H9 (cell line): ENCODE results near the gene SLK. TPM values are rescaled to one million over a fixed set of nuclear protein-coding genes. Genes with fewer than 3 reads are reported as not detected.

Source experiments
- DNase-seq: peaks from one replicate; pipeline ENCODE4 v3.0.0-alpha.2; 2017
- H2AFZ ChIP-seq: one replicate; pipeline ENCODE4 v1.6.1; 2013; ENCODE audit warnings: mild to moderate bottlenecking, low read length, control low read depth, moderate library complexity
- H2AK5ac ChIP-seq: 2 replicates; pipeline ENCODE4 v1.6.1; 2013; ENCODE audit warnings: low read length, control low read depth, mixed read lengths; ENCODE audit not compliant: insufficient read length
- H2BK120ac ChIP-seq: one replicate; pipeline ENCODE4 v1.6.1; 2013; ENCODE audit warnings: low read depth, mild to moderate bottlenecking, low read length, control low read depth, inconsistent platforms; ENCODE audit not compliant: poor library complexity, severe bottlenecking
- H2BK12ac ChIP-seq: 2 replicates; pipeline ENCODE4 v1.6.1; 2013; ENCODE audit warnings: low read length, control low read depth, mixed read lengths, low read depth; ENCODE audit not compliant: insufficient read length
- H2BK15ac ChIP-seq: 2 replicates; pipeline ENCODE4 v1.6.1; 2013; ENCODE audit warnings: low read depth, low read length, control low read depth
- H2BK20ac ChIP-seq: one replicate; pipeline ENCODE4 v1.6.1; 2013; ENCODE audit warnings: low read depth, mild to moderate bottlenecking, low read length, control low read depth, inconsistent platforms; ENCODE audit not compliant: poor library complexity, severe bottlenecking
- H2BK5ac ChIP-seq: 2 replicates; pipeline ENCODE4 v1.6.1; 2013; ENCODE audit warnings: low read length, control low read depth, mixed read lengths; ENCODE audit not compliant: insufficient read length
- H3K14ac ChIP-seq: 2 replicates; pipeline ENCODE4 v1.6.1; 2013; ENCODE audit warnings: low read length, control low read depth; ENCODE audit not compliant: insufficient read depth
- H3K18ac ChIP-seq: 2 replicates; pipeline ENCODE4 v1.6.1; 2013; ENCODE audit warnings: low read depth, mild to moderate bottlenecking, mixed read lengths, low read length, control low read depth; ENCODE audit not compliant: insufficient read length
- H3K23ac ChIP-seq: 2 replicates; pipeline ENCODE4 v1.6.1; 2013; ENCODE audit warnings: low read length, control low read depth, mixed read lengths, low read depth; ENCODE audit not compliant: insufficient read length
- H3K23me2 ChIP-seq: 2 replicates; pipeline ENCODE4 v1.6.1; 2013; ENCODE audit warnings: low read depth, mild to moderate bottlenecking, mixed read lengths, low read length, control low read depth; ENCODE audit not compliant: insufficient read length, poor library complexity, severe bottlenecking
- H3K27ac ChIP-seq: 2 replicates; pipeline ENCODE4 v1.5.1; 2013; ENCODE audit warnings: low read length, control low read depth, mixed read lengths, low read depth; ENCODE audit not compliant: insufficient read length
- H3K27me3 ChIP-seq: 2 replicates; pipeline ENCODE4 v1.6.1; 2013; ENCODE audit warnings: low read length, control low read depth, inconsistent platforms; ENCODE audit not compliant: insufficient read depth
- H3K4ac ChIP-seq: 2 replicates; pipeline ENCODE4 v1.6.1; 2013; ENCODE audit warnings: low read depth, mild to moderate bottlenecking, control low read depth, inconsistent platforms, low read length, moderate library complexity
- H3K4me1 ChIP-seq: 2 replicates; pipeline ENCODE4 v1.6.1; 2013; ENCODE audit warnings: low read length, control low read depth, inconsistent platforms; ENCODE audit not compliant: insufficient read depth
- H3K4me2 ChIP-seq: 2 replicates; pipeline ENCODE4 v1.6.1; 2013; ENCODE audit warnings: low read length, control low read depth, mixed read lengths; ENCODE audit not compliant: insufficient read length, insufficient read depth
- H3K56ac ChIP-seq: 2 replicates; pipeline ENCODE4 v1.6.1; 2013; ENCODE audit warnings: low read depth, mild to moderate bottlenecking, mixed read lengths, low read length, control low read depth; ENCODE audit not compliant: insufficient read length
- H3K79me1 ChIP-seq: 2 replicates; pipeline ENCODE4 v1.6.1; 2013; ENCODE audit warnings: low read depth, mild to moderate bottlenecking, moderate library complexity, low read length, control low read depth, inconsistent platforms; ENCODE audit not compliant: insufficient read depth, poor library complexity, severe bottlenecking
- H3K79me2 ChIP-seq: 2 replicates; pipeline ENCODE4 v1.6.1; 2013; ENCODE audit warnings: low read length, control low read depth, inconsistent platforms; ENCODE audit not compliant: insufficient read depth
- H3K9ac ChIP-seq: 2 replicates; pipeline ENCODE4 v1.6.1; 2013; ENCODE audit warnings: low read length, control low read depth, mixed read lengths; ENCODE audit not compliant: insufficient read length; ENCODE audit errors: extremely low read depth
- H3K9me3 ChIP-seq: one replicate; pipeline ENCODE4 v1.6.1; 2013; ENCODE audit warnings: low read depth, low read length, inconsistent platforms; ENCODE audit not compliant: control insufficient read depth
- H3T11ph ChIP-seq: one replicate; pipeline ENCODE4 v1.6.1; 2013; ENCODE audit warnings: mild to moderate bottlenecking, low read length, control low read depth, inconsistent platforms
- H4K20me1 ChIP-seq: one replicate; pipeline ENCODE4 v1.6.1; 2013; ENCODE audit not compliant: control insufficient read depth, insufficient read length, insufficient read depth
- H4K5ac ChIP-seq: 2 replicates; pipeline ENCODE4 v1.6.1; 2013; ENCODE audit warnings: low read depth, mild to moderate bottlenecking, mixed read lengths, low read length, control low read depth; ENCODE audit not compliant: insufficient read length
- H4K8ac ChIP-seq: replicated peaks from 2 replicates; pipeline ENCODE4 v1.6.1; 2013; ENCODE audit warnings: low read length, control low read depth, mixed read lengths, low read depth; ENCODE audit not compliant: insufficient read length
- H4K91ac ChIP-seq: 2 replicates; pipeline ENCODE4 v1.6.1; 2013; ENCODE audit warnings: low read depth, mild to moderate bottlenecking, moderate library complexity, mixed read lengths, low read length, control low read depth; ENCODE audit not compliant: insufficient read length
- H3K27ac Mint-ChIP-seq, 3 experiments: 2 replicates in 2 of 3; 3 replicates in 1 of 3; pipeline ENCODE4 v1.8.0; 2020 to 2021; ENCODE audit warnings: mixed read lengths in 3 of 3, mild to moderate bottlenecking in 1 of 3, moderate library complexity in 1 of 3
- H3K27me3 Mint-ChIP-seq: 2 replicates; pipeline ENCODE4 v1.8.0; 2021; ENCODE audit warnings: low read depth, mild to moderate bottlenecking, moderate library complexity, mixed read lengths
- H3K36me3 Mint-ChIP-seq, 3 experiments: 2 replicates in 2 of 3; 3 replicates in 1 of 3; pipeline ENCODE4 v1.8.0; 2020 to 2021; ENCODE audit warnings: low read depth in 3 of 3, mixed read lengths in 3 of 3; ENCODE audit not compliant: insufficient read depth in 1 of 3
- H3K4me1 Mint-ChIP-seq, 2 experiments: 2 replicates each; pipeline ENCODE4 v1.8.0; 2020; ENCODE audit warnings: mixed read lengths in 2 of 2
- H3K4me3 Mint-ChIP-seq, 2 experiments: 2 replicates in 1 of 2; 3 replicates in 1 of 2; pipeline ENCODE4 v1.8.0; 2020 to 2021; ENCODE audit warnings: mild to moderate bottlenecking in 2 of 2, mixed read lengths in 2 of 2, moderate library complexity in 1 of 2
- H3K9me3 Mint-ChIP-seq, 2 experiments: 2 replicates in 1 of 2; 3 replicates in 1 of 2; pipeline ENCODE4 v1.8.0; 2020; ENCODE audit warnings: mild to moderate bottlenecking in 2 of 2, mixed read lengths in 2 of 2, moderate library complexity in 1 of 2
- WGBS: extraction: QIAGEN DNeasy Blood & Tissue Kit; methylation state at CpG from one replicate; pipeline ENCODE4 v1.1.7; 2013; ENCODE audit warnings: missing lambda C conversion rate, low lambda C conversion rate, mixed read lengths; ENCODE audit not compliant: insufficient read length; ENCODE audit errors: extremely low coverage; 5-methylcytosine and 5-hydroxymethylcytosine counted together
- total RNA-seq: library from RNA; stranded (reverse); gene quantifications from 2 replicates; pipeline ENCODE4 v1.2.1, GENCODE V29; 2021
- TF ChIP-seq, protein P1 (sequence below): fragments of 200-600 bp; sonication (generic); conservative IDR thresholded peaks from 3 replicates; pipeline ENCODE4 v1.8.0; 2021; ENCODE audit warnings: antibody characterized with exemption, mild to moderate bottlenecking

SLK gene
- total RNA-seq, 1 experiment from 2014 or later: 21.0 TPM

DNA sequence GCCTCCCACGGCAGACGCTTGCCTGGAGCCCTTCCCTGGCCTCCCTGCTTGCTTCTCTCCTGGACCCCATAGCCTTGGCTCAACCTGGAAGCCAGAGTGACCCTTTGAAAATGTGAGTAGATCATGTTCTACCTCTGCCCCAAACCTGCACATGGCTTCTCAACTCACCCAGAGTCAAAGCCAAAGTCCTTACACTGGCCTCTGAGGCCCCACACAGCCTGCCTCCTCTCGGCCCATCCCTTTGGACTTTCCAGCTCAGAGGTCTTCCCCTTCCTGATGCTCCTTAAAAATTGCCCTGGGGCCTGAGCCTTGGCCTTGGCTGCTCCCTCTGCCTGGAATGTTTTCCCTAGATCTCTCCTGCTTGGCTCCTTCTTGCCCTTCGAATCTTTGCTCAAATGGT, 86.3 kb downstream of the SLK start:
- Histone ChIP-seq H3K23ac (no peak overlapping the region), H3K79me1 (no peaks in the 10 kb centered on the region), H2BK5ac (no peak overlapping the region), H2AFZ (no peak overlapping the region), H3K23me2 (no peaks in the 10 kb centered on the region), H4K8ac (no peak overlapping the region), H3K9me3 (no peaks in the 10 kb centered on the region), H3K27ac (no peak overlapping the region), H4K91ac (no peak overlapping the region), H3K14ac (no peak overlapping the region), H2AK5ac (no peak overlapping the region), H2BK120ac (no peak overlapping the region), H4K20me1 (no peaks in the 10 kb centered on the region), H3K56ac (no peak overlapping the region), H3T11ph (no peak overlapping the region), H2BK15ac (no peak overlapping the region), H3K9ac (no peak overlapping the region), H4K5ac (no peak overlapping the region), H3K27me3 (no peaks in the 10 kb centered on the region; the same call in 1 of the 2 replicates), H3K79me2 (no peaks in the 10 kb centered on the region), H3K4me2 (no peak overlapping the region), H2BK12ac (no peak overlapping the region), H3K4ac (no peak overlapping the region), H2BK20ac (no peak overlapping the region), H3K4me1 (peaks cover 2% of the 10 kb centered on the region; the same call in 1 of the 2 replicates), H3K18ac (no peak overlapping the region)
- Mint-ChIP-seq H3K4me1 (peaks cover 19 to 20% of the 10 kb centered on the region in 2 experiments), H3K27ac (peak overlapping the region in 1 of 3 experiments; percentile 69; a peak in 1 of 7 replicates), H3K9me3 (no peaks in the 10 kb centered on the region), H3K36me3 (no peaks in the 10 kb centered on the region), H3K27me3 (peaks cover 1% of the 10 kb centered on the region), H3K4me3 (no peak overlapping the region)
- TF ChIP-seq, protein P1, sequence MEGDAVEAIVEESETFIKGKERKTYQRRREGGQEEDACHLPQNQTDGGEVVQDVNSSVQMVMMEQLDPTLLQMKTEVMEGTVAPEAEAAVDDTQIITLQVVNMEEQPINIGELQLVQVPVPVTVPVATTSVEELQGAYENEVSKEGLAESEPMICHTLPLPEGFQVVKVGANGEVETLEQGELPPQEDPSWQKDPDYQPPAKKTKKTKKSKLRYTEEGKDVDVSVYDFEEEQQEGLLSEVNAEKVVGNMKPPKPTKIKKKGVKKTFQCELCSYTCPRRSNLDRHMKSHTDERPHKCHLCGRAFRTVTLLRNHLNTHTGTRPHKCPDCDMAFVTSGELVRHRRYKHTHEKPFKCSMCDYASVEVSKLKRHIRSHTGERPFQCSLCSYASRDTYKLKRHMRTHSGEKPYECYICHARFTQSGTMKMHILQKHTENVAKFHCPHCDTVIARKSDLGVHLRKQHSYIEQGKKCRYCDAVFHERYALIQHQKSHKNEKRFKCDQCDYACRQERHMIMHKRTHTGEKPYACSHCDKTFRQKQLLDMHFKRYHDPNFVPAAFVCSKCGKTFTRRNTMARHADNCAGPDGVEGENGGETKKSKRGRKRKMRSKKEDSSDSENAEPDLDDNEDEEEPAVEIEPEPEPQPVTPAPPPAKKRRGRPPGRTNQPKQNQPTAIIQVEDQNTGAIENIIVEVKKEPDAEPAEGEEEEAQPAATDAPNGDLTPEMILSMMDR: no peak
- DNase-seq: no peak
- WGBS: no CpG with 5 or more reads among the region's 4 CpGs
